ENCODE data around the gene CELSR3. TPM values are rescaled to one million over a fixed set of nuclear protein-coding genes. Genes with fewer than 3 reads are reported as not detected.

Gene CELSR3
- total RNA-seq, 1 experiment from 2014 or later, result 3.8 TPM

DNA sequence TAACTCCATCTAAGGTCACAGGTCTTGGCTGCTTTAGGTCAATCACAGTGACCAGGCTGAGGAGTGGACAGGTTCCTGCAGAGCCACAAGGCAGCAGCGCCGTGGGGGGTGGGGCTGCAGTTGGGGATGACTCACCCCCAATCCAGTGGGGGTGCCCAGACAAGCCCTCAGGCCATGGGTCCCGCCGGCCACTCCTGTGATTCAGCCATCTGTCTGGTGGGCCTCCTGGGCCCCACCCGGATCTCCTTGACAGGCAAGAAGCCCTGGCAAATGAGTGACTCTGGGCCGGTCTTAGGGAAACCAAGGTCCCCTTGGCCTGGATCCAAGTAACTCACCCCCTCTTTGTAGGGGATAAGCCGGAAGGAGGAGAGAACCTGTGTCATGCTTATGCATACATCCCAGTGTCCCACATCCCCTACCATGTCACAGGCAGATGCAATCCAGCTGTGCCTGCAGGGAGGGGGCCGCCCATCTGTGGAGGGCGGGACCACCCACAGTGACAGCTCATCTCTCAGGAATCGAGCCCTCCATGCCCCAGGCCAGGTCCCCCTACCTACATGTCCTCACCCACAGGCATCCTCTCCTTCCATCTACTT, 67.1 kb downstream of the CELSR3 start:
- peak; percentile 58 for DNase-seq

DNA sequence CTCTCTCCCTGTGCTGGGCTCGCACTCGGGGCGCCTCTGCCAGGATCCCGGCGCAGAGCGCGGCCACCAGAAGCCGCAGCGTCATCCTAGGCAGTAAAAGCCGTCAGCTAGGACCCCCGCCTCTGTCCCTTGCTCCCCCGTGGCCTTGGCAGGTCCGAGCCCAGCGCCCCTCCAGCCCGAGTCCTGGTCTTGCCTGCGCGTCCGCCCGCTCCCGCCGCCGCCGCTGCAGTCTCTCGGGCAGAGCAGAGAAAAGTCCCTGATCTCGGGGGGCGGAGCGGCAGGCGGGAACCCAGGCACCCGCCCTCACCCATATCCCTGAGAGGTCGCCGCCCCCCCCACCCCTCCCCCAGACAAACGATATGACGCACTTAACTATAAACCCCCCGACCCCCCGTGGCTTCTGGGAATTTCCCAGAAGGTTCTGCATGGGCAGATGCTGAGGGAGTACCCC, 67.6 kb downstream of the CELSR3 start, which contains the start of gene COL7A1:
COL7A1 (minus strand) TSS at position 255 of the 451 bp plus-strand sequence; CDS start at position 85, 170 bp downstream.
- H3K9me2 ChIP-seq (replicated peaks; ENCODE audit: insufficient read depth, low read length), result no peaks in the 10 kb centered on the region
- H3K36me3 ChIP-seq (ENCODE audit: insufficient read depth, low read length), result no peaks in the 10 kb centered on the region
- no peaks in the 10 kb centered on the region for H3K79me2 ChIP-seq (ENCODE audit: low read length)
- DNase-seq, result no peak
- H3K4me2 ChIP-seq (ENCODE audit: low read depth, low read length, poor library complexity, severe bottlenecking), result no peak within 1 kb of the TSS
- H3K9me3 ChIP-seq (ENCODE audit: low read length), result no peaks in the 10 kb centered on the region
- H3K27ac ChIP-seq (ENCODE audit: low read length), result no peak within 1 kb of the TSS
- H3K9ac ChIP-seq (ENCODE audit: low read length), result no peak within 1 kb of the TSS
- no peak within 1 kb of the TSS for H3K4me3 ChIP-seq (ENCODE audit: low read length)
- H2AFZ ChIP-seq (ENCODE audit: low read length), result no peak within 1 kb of the TSS
- no peaks in the 10 kb centered on the region for H4K20me1 ChIP-seq (ENCODE audit: insufficient read depth, low read depth, low read length)
- no peaks in the 10 kb centered on the region for H3K4me1 ChIP-seq (ENCODE audit: low read length)
- no peaks in the 10 kb centered on the region for H3K27me3 ChIP-seq (ENCODE audit: low read length)

More for the DNA sequence above, 67.1 kb downstream of the CELSR3 start:
- no peaks in the 10 kb centered on the region for H3K4me1 ChIP-seq (ENCODE audit: low read length)
- no peaks in the 10 kb centered on the region for H3K9me3 ChIP-seq (ENCODE audit: low read length)
- no peak overlapping the region for H3K4me2 ChIP-seq (ENCODE audit: low read depth, low read length, poor library complexity, severe bottlenecking)
- H3K9ac ChIP-seq (ENCODE audit: low read length), result no peak overlapping the region
- no peak overlapping the region for H3K27ac ChIP-seq (ENCODE audit: low read length)
- H3K4me3 ChIP-seq (ENCODE audit: low read length), result no peak overlapping the region
- H3K79me2 ChIP-seq (ENCODE audit: low read length), result no peaks in the 10 kb centered on the region
- H3K36me3 ChIP-seq (ENCODE audit: insufficient read depth, low read length), result no peaks in the 10 kb centered on the region
- no peaks in the 10 kb centered on the region for H3K9me2 ChIP-seq (replicated peaks; ENCODE audit: insufficient read depth, low read length)
- H3K27me3 ChIP-seq (ENCODE audit: low read length), result no peaks in the 10 kb centered on the region
- no peaks in the 10 kb centered on the region for H4K20me1 ChIP-seq (ENCODE audit: insufficient read depth, low read depth, low read length)
- H2AFZ ChIP-seq (ENCODE audit: low read length), result no peak overlapping the region

- Histone ChIP-seq H3K4me1 (ENCODE audit: low read length) (no peaks in the 10 kb centered on the region), H3K36me3 (ENCODE audit: insufficient read depth, low read length) (no peaks in the 10 kb centered on the region), H2AFZ (ENCODE audit: low read length) (no peak overlapping the region), H3K4me2 (ENCODE audit: low read depth, low read length, poor library complexity, severe bottlenecking) (no peak overlapping the region), H3K27me3 (ENCODE audit: low read length) (no peaks in the 10 kb centered on the region), H4K20me1 (ENCODE audit: insufficient read depth, low read depth, low read length) (no peaks in the 10 kb centered on the region), H3K27ac (ENCODE audit: low read length) (no peak overlapping the region), H3K4me3 (ENCODE audit: low read length) (no peak overlapping the region), H3K79me2 (ENCODE audit: low read length) (no peaks in the 10 kb centered on the region), H3K9ac (ENCODE audit: low read length) (no peak overlapping the region), H3K9me3 (ENCODE audit: low read length) (no peaks in the 10 kb centered on the region), H3K9me2 (replicated peaks; ENCODE audit: insufficient read depth, low read length) (no peaks in the 10 kb centered on the region)
- DNase-seq, result no peak
These were observed 68.2 kb downstream of the CELSR3 start for GRCh38 chr3:48594417-48595049.

GRCh38 chr3:48593337-48593736, 69.3 kb downstream of the CELSR3 start:
- Histone ChIP-seq H3K79me2 (ENCODE audit: low read length) (no peaks in the 10 kb centered on the region), H3K36me3 (ENCODE audit: insufficient read depth, low read length) (no peaks in the 10 kb centered on the region), H3K9me2 (replicated peaks; ENCODE audit: insufficient read depth, low read length) (no peaks in the 10 kb centered on the region), H3K9me3 (ENCODE audit: low read length) (no peaks in the 10 kb centered on the region), H3K4me1 (ENCODE audit: low read length) (no peaks in the 10 kb centered on the region), H4K20me1 (ENCODE audit: insufficient read depth, low read depth, low read length) (no peaks in the 10 kb centered on the region), H3K27me3 (ENCODE audit: low read length) (no peaks in the 10 kb centered on the region), H3K4me2 (ENCODE audit: low read depth, low read length, poor library complexity, severe bottlenecking) (no peak overlapping the region), H3K27ac (ENCODE audit: low read length) (no peak overlapping the region), H2AFZ (ENCODE audit: low read length) (no peak overlapping the region), H3K9ac (ENCODE audit: low read length) (no peak overlapping the region), H3K4me3 (ENCODE audit: low read length) (no peak overlapping the region)
- DNase-seq, result no peak

- no peak overlapping the region for H3K4me2 ChIP-seq (ENCODE audit: low read depth, low read length, poor library complexity, severe bottlenecking)
- DNase-seq, result no peak
- no peaks in the 10 kb centered on the region for H3K27me3 ChIP-seq (ENCODE audit: low read length)
- no peaks in the 10 kb centered on the region for H3K9me3 ChIP-seq (ENCODE audit: low read length)
- H3K27ac ChIP-seq (ENCODE audit: low read length), result no peak overlapping the region
- no peaks in the 10 kb centered on the region for H3K36me3 ChIP-seq (ENCODE audit: insufficient read depth, low read length)
- no peaks in the 10 kb centered on the region for H4K20me1 ChIP-seq (ENCODE audit: insufficient read depth, low read depth, low read length)
- H3K9me2 ChIP-seq (replicated peaks; ENCODE audit: insufficient read depth, low read length), result no peaks in the 10 kb centered on the region
- no peak overlapping the region for H3K4me3 ChIP-seq (ENCODE audit: low read length)
- H3K4me1 ChIP-seq (ENCODE audit: low read length), result no peaks in the 10 kb centered on the region
- H3K9ac ChIP-seq (ENCODE audit: low read length), result no peak overlapping the region
- no peaks in the 10 kb centered on the region for H3K79me2 ChIP-seq (ENCODE audit: low read length)
- no peak overlapping the region for H2AFZ ChIP-seq (ENCODE audit: low read length)
These were observed 70.1 kb downstream of the CELSR3 start for GRCh38 chr3:48592519-48593087.

DNA sequence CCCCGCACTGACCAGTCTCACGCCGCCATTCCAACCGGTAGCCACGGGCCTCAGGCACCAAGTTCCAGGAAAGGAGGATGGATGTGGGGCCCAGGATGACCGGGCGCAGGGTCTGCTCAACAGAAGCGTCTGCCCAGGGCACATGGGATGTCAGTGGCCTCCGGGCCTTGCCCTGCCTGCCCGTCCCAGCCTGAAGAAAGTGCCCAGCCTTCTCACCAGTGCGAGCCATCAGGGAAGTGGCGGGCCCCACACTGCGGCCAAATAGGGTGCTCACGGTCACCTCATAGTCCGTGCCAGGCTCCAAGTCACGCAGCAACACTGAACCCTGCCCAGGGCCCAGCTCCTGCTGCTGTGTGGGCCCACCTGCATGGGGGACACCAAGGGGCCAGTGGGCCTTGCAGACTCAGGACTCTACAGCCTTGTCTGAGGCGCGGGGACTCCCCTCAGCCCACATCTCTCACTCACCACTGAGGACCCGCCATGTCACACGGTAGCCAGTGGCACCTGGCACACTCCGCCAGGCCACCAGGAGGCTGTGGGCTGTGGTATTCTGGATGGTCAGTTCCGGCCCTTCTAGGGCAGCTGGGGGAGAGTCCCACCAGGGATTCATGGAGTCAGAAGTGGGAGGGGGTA, 70.7 kb downstream of the CELSR3 start:
- H3K27ac ChIP-seq (ENCODE audit: low read length), result no peak overlapping the region
- H3K27me3 ChIP-seq (ENCODE audit: low read length), result no peaks in the 10 kb centered on the region
- H3K9me3 ChIP-seq (ENCODE audit: low read length), result no peaks in the 10 kb centered on the region
- DNase-seq, result no peak
- H3K4me1 ChIP-seq (ENCODE audit: low read length), result no peaks in the 10 kb centered on the region
- H3K9me2 ChIP-seq (replicated peaks; ENCODE audit: insufficient read depth, low read length), result no peaks in the 10 kb centered on the region
- no peak overlapping the region for H3K4me2 ChIP-seq (ENCODE audit: low read depth, low read length, poor library complexity, severe bottlenecking)
- H3K79me2 ChIP-seq (ENCODE audit: low read length), result no peaks in the 10 kb centered on the region
- H3K36me3 ChIP-seq (ENCODE audit: insufficient read depth, low read length), result no peaks in the 10 kb centered on the region
- no peak overlapping the region for H3K9ac ChIP-seq (ENCODE audit: low read length)
- H2AFZ ChIP-seq (ENCODE audit: low read length), result no peak overlapping the region
- no peaks in the 10 kb centered on the region for H4K20me1 ChIP-seq (ENCODE audit: insufficient read depth, low read depth, low read length)
- no peak overlapping the region for H3K4me3 ChIP-seq (ENCODE audit: low read length)

GRCh38 chr3:48591436-48591835, 71.2 kb downstream of the CELSR3 start:
- H3K79me2 ChIP-seq (ENCODE audit: low read length), result no peaks in the 10 kb centered on the region
- H2AFZ ChIP-seq (ENCODE audit: low read length), result no peak overlapping the region
- H3K9ac ChIP-seq (ENCODE audit: low read length), result no peak overlapping the region
- H3K4me2 ChIP-seq (ENCODE audit: low read depth, low read length, poor library complexity, severe bottlenecking), result no peak overlapping the region
- no peak overlapping the region for H3K4me3 ChIP-seq (ENCODE audit: low read length)
- no peaks in the 10 kb centered on the region for H3K36me3 ChIP-seq (ENCODE audit: insufficient read depth, low read length)
- H3K9me3 ChIP-seq (ENCODE audit: low read length), result no peaks in the 10 kb centered on the region
- H3K9me2 ChIP-seq (replicated peaks; ENCODE audit: insufficient read depth, low read length), result no peaks in the 10 kb centered on the region
- no peaks in the 10 kb centered on the region for H3K4me1 ChIP-seq (ENCODE audit: low read length)
- no peak overlapping the region for H3K27ac ChIP-seq (ENCODE audit: low read length)
- H4K20me1 ChIP-seq (ENCODE audit: insufficient read depth, low read depth, low read length), result no peaks in the 10 kb centered on the region
- H3K27me3 ChIP-seq (ENCODE audit: low read length), result no peaks in the 10 kb centered on the region
- DNase-seq, result no peak

- no peaks in the 10 kb centered on the region for H3K9me3 ChIP-seq (ENCODE audit: low read length)
- H4K20me1 ChIP-seq (ENCODE audit: insufficient read depth, low read depth, low read length), result no peaks in the 10 kb centered on the region
- no peak overlapping the region for H3K9ac ChIP-seq (ENCODE audit: low read length)
- no peak overlapping the region for H3K4me3 ChIP-seq (ENCODE audit: low read length)
- H3K4me1 ChIP-seq (ENCODE audit: low read length), result no peaks in the 10 kb centered on the region
- H3K79me2 ChIP-seq (ENCODE audit: low read length), result no peaks in the 10 kb centered on the region
- no peaks in the 10 kb centered on the region for H3K36me3 ChIP-seq (ENCODE audit: insufficient read depth, low read length)
- no peak overlapping the region for H2AFZ ChIP-seq (ENCODE audit: low read length)
- H3K9me2 ChIP-seq (replicated peaks; ENCODE audit: insufficient read depth, low read length), result no peaks in the 10 kb centered on the region
- H3K4me2 ChIP-seq (ENCODE audit: low read depth, low read length, poor library complexity, severe bottlenecking), result no peak overlapping the region
- no peak for DNase-seq
- H3K27ac ChIP-seq (ENCODE audit: low read length), result no peak overlapping the region
- no peaks in the 10 kb centered on the region for H3K27me3 ChIP-seq (ENCODE audit: low read length)
These were observed 74.5 kb downstream of the CELSR3 start for GRCh38 chr3:48588230-48588629.
